Right forelimb (tissue), 1 donor: ENCODE measurements around the gene EXOC3L1.

Experiments used
- DNase-seq: peaks from one replicate; pipeline ENCODE4 v3.0.0-alpha.2; 2018

EXOC3L1 gene

GRCh38 chr16:67213197-67214019 lies 23.5 kb upstream of the EXOC3L1 start:
- DNase-seq, result no peak

GRCh38 chr16:67212766-67213165 lies 22.8 kb upstream of the EXOC3L1 start:
- no peak for DNase-seq

GRCh38 chr16:67211674-67212073 lies 21.7 kb upstream of the EXOC3L1 start:
- no peak for DNase-seq

- DNase-seq, result no peak
Observed at GRCh38 chr16:67210069-67210937, 20.4 kb upstream of the EXOC3L1 start.

- no peak for DNase-seq
Observed at GRCh38 chr16:67209565-67209964, 19.6 kb upstream of the EXOC3L1 start.

- DNase-seq, result no peak
Observed at GRCh38 chr16:67208154-67208896, 18.4 kb upstream of the EXOC3L1 start.

- DNase-seq, result no peak
Observed at GRCh38 chr16:67207249-67208091, 17.5 kb upstream of the EXOC3L1 start.

GRCh38 chr16:67206838-67207248 lies 16.9 kb upstream of the EXOC3L1 start:
- DNase-seq, result no peak

- DNase-seq, result no peak
Observed at GRCh38 chr16:67206129-67206837, 16.3 kb upstream of the EXOC3L1 start.

GRCh38 chr16:67204076-67204475 lies 14.1 kb upstream of the EXOC3L1 start:
- DNase-seq, result no peak

GRCh38 chr16:67202956-67203493 lies 13.1 kb upstream of the EXOC3L1 start:
- no peak for DNase-seq

- no peak for DNase-seq
Observed at GRCh38 chr16:67202426-67202825, 12.5 kb upstream of the EXOC3L1 start.

GRCh38 chr16:67201411-67202345 lies 11.7 kb upstream of the EXOC3L1 start:
- no peak for DNase-seq

- DNase-seq, result no peak
Observed at GRCh38 chr16:67200491-67200890, 10.6 kb upstream of the EXOC3L1 start.

GRCh38 chr16:67199808-67200198 lies 9.9 kb upstream of the EXOC3L1 start:
- DNase-seq, result no peak

- DNase-seq, result no peak
Observed at GRCh38 chr16:67199011-67199807, 9.3 kb upstream of the EXOC3L1 start, which contains the start of gene ELMO3. TSS of gene ELMO3 (plus strand) at chr16:67199131. CDS start at chr16:67199327, 196 bp downstream.

GRCh38 chr16:67198238-67198734 lies 8.3 kb upstream of the EXOC3L1 start:
- DNase-seq, result no peak

GRCh38 chr16:67197704-67198103 lies 7.8 kb upstream of the EXOC3L1 start:
- no peak for DNase-seq

GRCh38 chr16:67196881-67197280 lies 6.9 kb upstream of the EXOC3L1 start:
- DNase-seq, result no peak
